ENCODE results near the gene RANBP17.

RANBP17 gene

GRCh38 chr5:171102877-171103610, 241.2 kb downstream of the RANBP17 start:
- DNase-seq: no peak

- no peak for DNase-seq
Observed at GRCh38 chr5:171107669-171108068, 245.9 kb downstream of the RANBP17 start.

GRCh38 chr5:171115519-171115918, 253.7 kb downstream of the RANBP17 start:
- DNase-seq: peak; percentile 63 to 83

GRCh38 chr5:171116719-171117118, 254.9 kb downstream of the RANBP17 start:
- DNase-seq: no peak

GRCh38 chr5:171120986-171121622, 259.3 kb downstream of the RANBP17 start:
- DNase-seq: no peak

- DNase-seq: no peak
Observed at GRCh38 chr5:171121638-171122037, 259.8 kb downstream of the RANBP17 start.

GRCh38 chr5:171122372-171122771, 260.6 kb downstream of the RANBP17 start:
- peak; percentile 64 to 68 for DNase-seq

- DNase-seq: no peak
Observed at GRCh38 chr5:171123417-171123816, 261.6 kb downstream of the RANBP17 start.

GRCh38 chr5:171127314-171127713, 265.5 kb downstream of the RANBP17 start:
- no peak for DNase-seq

- no peak for DNase-seq
Observed at GRCh38 chr5:171128136-171128535, 266.3 kb downstream of the RANBP17 start.

GRCh38 chr5:171129308-171129707, 267.5 kb downstream of the RANBP17 start:
- peak in 1 of 2 experiments; percentile 12 for DNase-seq

GRCh38 chr5:171131497-171131896, 269.7 kb downstream of the RANBP17 start:
- DNase-seq: no peak

GRCh38 chr5:171137768-171138525, 276.1 kb downstream of the RANBP17 start:
- no peak for DNase-seq

- no peak for DNase-seq
Observed at GRCh38 chr5:171139227-171139626, 277.4 kb downstream of the RANBP17 start.

GRCh38 chr5:171142617-171143016, 280.8 kb downstream of the RANBP17 start:
- DNase-seq: no peak

GRCh38 chr5:171143171-171143570, 281.4 kb downstream of the RANBP17 start:
- no peak for DNase-seq

GRCh38 chr5:171143926-171144325, 282.1 kb downstream of the RANBP17 start:
- no peak for DNase-seq

- no peak for DNase-seq
Observed at GRCh38 chr5:171149333-171149732, 287.5 kb downstream of the RANBP17 start.

- DNase-seq: no peak
Observed at GRCh38 chr5:171149772-171150171, 288.0 kb downstream of the RANBP17 start.

GRCh38 chr5:171152382-171152781, 290.6 kb downstream of the RANBP17 start:
- peak; percentile 61 to 68 for DNase-seq

- DNase-seq: no peak
Observed at GRCh38 chr5:171155621-171156020, 293.8 kb downstream of the RANBP17 start.

- DNase-seq: no peak
Observed at GRCh38 chr5:171157276-171157675, 295.5 kb downstream of the RANBP17 start.

GRCh38 chr5:171157775-171158174, 296.0 kb downstream of the RANBP17 start:
- DNase-seq: no peak

- no peak for DNase-seq
Observed at GRCh38 chr5:171158581-171158980, 296.8 kb downstream of the RANBP17 start.

All from Kasumi-1 (cell line).